NB4 (cell line): ENCODE results near the gene PRR7.

Experiments used
- DNase-seq: peaks from one replicate; pipeline ENCODE4 v3.0.0; 2010; ENCODE audit warnings: low read depth
- H3K4me3 ChIP-seq: one replicate; pipeline ENCODE4 v1.5.1; 2011; ENCODE audit warnings: mild to moderate bottlenecking, low read depth, low read length, moderate library complexity
- MYC ChIP-seq: IDR thresholded peaks from 2 replicates; pipeline ENCODE4 v1.6.1; 2011; ENCODE audit warnings: low read depth, low read length
- POLR2A ChIP-seq: IDR thresholded peaks from 2 replicates; pipeline ENCODE4 v1.6.1; 2011; ENCODE audit warnings: mild to moderate bottlenecking; ENCODE audit not compliant: insufficient read length; ENCODE audit errors: extremely low read depth
- TF ChIP-seq, protein P1 (sequence below): IDR thresholded peaks from one replicate; pipeline ENCODE4 v1.5.1; 2012; ENCODE audit warnings: low read depth, low read length
- TF ChIP-seq, protein P2 (sequence below): IDR thresholded peaks from 2 replicates; pipeline ENCODE4 v1.6.1; 2011; ENCODE audit warnings: low read depth, low read length

PRR7 gene

DNA sequence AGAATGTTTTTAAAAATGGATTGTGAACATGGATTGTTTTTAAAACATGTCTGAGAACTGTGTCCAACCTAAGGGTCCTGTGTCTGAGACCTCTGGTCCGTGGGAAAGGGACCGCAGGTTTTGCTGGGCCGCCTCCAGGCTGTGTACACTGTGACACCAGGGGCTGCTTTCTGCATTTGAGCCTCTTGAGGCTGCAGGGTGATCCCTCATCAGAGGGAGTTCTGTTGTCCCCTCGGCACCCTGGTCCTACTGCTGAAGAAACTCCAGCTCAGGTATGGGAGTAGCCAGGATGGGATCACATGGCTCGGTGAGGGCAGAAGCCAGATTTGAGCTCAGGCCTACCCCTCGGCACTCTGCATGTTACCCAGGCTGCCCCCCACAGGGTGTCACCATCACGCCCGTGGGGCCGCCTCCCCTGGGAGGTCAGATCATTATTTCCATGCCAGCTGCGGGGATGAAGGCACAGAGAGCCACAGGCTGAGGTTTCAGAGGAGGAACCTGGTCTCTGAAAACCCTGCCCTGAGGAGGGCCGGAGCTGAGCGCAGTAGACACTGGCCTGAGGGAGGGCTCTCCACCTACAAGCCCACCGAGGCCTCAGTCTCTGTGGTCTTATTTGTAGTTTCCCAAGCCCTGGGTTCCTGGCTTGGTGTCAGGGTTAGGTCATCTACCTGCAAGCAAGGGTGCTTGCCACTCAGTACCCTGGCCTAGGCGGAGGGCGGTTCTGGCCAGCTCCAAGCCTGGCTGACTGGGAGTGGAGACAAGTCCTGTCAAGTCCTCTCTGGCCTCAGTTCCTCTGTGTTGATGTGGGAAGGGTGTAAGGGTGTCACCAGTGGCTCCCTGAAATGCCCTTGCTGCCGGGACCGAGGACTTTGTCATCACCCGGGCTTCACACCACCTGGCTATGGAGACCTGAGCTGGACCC lies 2.8 kb downstream of the PRR7 start:
- no peak for DNase-seq
- H3K4me3 ChIP-seq = no peak overlapping the region
- TF ChIP-seq MYC (no peak), POLR2A (no peak)
- TF ChIP-seq, protein P1, sequence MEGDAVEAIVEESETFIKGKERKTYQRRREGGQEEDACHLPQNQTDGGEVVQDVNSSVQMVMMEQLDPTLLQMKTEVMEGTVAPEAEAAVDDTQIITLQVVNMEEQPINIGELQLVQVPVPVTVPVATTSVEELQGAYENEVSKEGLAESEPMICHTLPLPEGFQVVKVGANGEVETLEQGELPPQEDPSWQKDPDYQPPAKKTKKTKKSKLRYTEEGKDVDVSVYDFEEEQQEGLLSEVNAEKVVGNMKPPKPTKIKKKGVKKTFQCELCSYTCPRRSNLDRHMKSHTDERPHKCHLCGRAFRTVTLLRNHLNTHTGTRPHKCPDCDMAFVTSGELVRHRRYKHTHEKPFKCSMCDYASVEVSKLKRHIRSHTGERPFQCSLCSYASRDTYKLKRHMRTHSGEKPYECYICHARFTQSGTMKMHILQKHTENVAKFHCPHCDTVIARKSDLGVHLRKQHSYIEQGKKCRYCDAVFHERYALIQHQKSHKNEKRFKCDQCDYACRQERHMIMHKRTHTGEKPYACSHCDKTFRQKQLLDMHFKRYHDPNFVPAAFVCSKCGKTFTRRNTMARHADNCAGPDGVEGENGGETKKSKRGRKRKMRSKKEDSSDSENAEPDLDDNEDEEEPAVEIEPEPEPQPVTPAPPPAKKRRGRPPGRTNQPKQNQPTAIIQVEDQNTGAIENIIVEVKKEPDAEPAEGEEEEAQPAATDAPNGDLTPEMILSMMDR = no peak
- TF ChIP-seq, protein P2, sequence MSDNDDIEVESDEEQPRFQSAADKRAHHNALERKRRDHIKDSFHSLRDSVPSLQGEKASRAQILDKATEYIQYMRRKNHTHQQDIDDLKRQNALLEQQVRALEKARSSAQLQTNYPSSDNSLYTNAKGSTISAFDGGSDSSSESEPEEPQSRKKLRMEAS = no peak

DNA sequence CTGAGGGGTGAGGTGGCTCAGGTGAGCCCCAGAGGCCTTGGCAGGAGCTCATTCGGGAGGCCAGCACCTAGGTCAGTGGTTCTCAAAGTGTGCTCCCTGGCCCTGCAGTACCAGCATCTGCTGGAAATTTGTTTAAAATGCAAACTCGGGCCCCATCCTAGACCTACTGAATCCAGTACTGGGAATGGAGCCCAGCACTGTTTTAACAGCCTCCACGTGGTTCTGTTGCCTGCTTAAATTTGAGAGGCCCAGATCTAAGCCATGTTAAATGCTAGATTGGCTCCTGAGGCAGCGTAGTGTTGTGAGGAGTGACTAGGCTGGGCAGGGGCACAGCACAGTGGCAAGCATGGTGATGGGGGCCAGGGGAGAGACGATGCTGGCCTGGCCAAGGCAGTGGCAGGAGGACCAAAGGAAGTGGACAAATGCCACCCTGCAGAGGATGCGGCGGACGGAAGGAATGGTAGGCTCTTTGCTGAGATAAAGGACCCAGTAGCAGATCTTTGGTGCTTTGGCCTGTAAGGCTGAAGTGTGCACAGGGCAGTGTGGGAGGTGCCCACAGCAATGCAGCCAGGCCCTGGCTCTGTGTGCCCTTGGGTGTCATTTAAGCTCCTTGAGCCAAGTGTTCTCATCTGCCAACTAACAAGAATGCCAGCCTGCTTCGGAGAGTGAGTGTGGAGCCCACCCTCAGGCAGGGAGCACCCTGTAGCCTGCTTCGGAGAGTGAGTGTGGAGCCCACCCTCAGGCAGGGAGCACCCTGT lies 4.2 kb downstream of the PRR7 start:
- DNase-seq = no peak
- H3K4me3 ChIP-seq = no peak overlapping the region
- TF ChIP-seq, protein P2 = no peak
- TF ChIP-seq, protein P1 = no peak
- TF ChIP-seq MYC (no peak), POLR2A (no peak)

DNA sequence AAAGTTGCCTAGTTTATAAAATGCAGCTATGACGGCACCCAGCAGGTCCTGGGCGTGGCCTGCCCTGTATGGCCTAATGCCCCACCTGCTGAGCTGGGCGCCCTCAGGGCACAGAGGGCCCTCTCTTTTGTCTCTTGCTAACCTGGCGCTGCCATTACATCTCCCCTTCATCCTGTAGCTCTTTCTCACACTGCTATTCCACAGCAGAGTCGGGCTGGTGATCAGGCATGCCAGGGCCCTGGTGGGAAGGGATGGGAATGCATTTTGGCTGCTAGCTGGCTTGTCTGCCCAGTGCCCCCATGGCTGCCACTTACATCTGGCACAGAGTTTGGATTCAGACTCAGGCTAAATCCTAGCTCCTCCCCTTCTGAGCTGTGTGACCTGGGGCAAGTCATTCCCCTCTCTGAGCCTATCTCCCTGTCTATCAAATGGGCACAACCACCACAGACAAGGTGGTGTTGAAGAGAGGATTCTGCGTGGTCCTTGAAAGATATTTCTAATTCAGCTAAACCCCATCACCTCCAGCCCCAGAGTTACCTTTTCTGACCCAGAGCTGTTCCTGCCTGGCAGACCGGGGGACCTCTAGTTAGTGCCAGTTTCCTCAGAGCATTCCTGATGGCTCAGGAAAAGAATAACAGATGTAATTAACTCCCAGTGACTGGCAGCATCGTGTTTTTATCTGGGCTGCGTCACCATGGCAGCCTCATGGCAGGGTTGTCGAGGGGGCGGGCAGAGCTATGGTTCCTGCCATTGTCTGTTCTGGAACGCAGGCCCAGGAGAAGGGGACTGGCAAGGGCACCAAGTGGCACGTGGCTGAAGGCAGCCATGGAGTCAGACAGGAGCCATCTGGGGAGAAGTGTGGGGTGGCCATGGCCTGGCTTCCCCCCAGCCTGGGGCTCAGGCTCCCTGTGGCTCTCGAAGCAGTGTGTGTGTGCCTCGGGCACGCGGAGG lies 6.3 kb downstream of the PRR7 start:
- no peak for DNase-seq
- TF ChIP-seq, protein P2 = no peak
- TF ChIP-seq, protein P1 = no peak
- TF ChIP-seq POLR2A (no peak), MYC (no peak)
- no peak overlapping the region for H3K4me3 ChIP-seq

DNA sequence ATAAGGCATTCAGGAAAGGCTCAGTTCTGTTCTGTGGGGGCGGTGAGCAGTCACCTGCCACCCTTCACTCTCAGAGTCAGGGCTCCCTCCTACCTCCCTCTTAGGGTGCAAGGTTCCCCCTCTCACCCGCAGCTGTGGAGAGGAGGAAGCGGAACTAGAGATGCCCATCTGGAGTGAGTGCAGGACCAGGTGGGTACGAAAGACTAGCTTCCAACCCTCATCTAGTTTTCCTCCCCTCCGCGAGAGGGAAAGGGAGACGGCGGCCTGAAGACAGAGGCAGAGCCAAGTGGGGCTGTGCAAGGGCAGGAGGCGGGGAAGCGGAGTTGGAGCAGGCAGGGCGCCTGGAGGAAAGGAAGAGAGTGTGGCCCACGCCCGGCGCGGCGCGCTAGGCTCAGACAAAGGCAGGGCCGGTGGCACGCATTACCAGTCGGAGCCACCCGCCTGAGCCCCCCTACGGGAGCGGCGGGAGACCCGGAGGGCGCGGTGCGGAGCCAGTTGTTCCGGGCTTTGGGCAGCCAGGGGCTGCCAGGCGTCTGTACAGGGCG lies 7.3 kb downstream of the PRR7 start:
- TF ChIP-seq, protein P1 = no peak
- TF ChIP-seq MYC (no peak), POLR2A (no peak)
- TF ChIP-seq, protein P2 = no peak
- no peak overlapping the region for H3K4me3 ChIP-seq
- DNase-seq = no peak

DNA sequence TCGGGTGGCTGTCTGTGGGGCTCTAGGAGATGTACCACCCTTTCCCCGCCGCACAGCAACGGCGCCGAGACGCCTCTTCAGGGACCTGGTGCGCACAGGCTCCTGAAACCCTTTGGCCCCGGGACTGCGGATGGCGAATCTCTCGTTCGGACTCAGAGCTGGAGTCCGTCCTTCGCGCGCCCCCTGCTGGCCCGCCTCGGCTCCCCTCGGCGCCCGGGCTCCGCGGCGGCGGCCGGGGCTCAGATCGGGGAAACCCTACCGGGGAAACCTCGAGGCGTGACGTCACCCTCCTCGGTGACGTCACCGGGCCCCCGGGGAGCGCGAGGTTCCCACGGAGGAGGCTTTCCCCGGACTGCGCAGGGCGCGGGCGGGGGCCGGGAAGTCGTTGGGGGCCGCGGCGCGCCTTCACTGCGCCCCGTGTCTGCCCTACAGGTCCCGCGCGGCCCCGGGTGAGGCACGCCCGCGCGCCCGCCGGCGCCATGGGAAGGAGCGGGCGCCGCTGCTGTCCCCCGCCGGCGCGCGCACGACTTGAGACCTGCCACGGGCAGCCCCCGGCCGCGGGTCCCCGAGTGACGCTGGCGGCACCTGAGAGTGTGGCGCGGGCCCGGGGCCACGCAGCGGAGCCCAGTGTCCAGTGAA lies 7.9 kb downstream of the PRR7 start:
- peak; percentile 90 for DNase-seq
- H3K4me3 ChIP-seq = peak overlapping the region; percentile 62
- TF ChIP-seq MYC = peak; percentile 70
- TF ChIP-seq POLR2A = peak; percentile 12
- TF ChIP-seq, protein P1 = peak; percentile 75
- TF ChIP-seq, protein P2 = peak; percentile 41
